OCI-LY3 (cell line): ENCODE measurements around the gene ARL5A.

Source experiments
- H2AFZ ChIP-seq: fragments of 200-600, 300-600 bp; shearing (Covaris generic); 2 replicates; pipeline ENCODE4 v1.6.0; 2014; ENCODE audit warnings: antibody characterized with exemption, low read depth, low read length
- H3K27ac ChIP-seq: fragments of 200-600, 300-600 bp; sonication (generic); 2 replicates; pipeline ENCODE4 v1.5.1; 2014; ENCODE audit warnings: mild to moderate bottlenecking, low read length, moderate library complexity, mixed read lengths
- H3K27me3 ChIP-seq: fragments of 200-600, 300-600 bp; sonication (generic); 2 replicates; pipeline ENCODE4 v1.6.1; 2014; ENCODE audit warnings: low read depth, low read length, mixed read lengths
- H3K36me3 ChIP-seq: fragments of 200-600, 300-600 bp; sonication (generic); replicated peaks from 2 replicates; pipeline ENCODE3; 2014; ENCODE audit warnings: low read depth, low read length, mixed read lengths
- H3K4me1 ChIP-seq: fragments of 300-600, 200-600 bp; sonication (generic); 2 replicates; pipeline ENCODE4 v1.6.1; 2014; ENCODE audit warnings: low read length, mixed read lengths
- H3K4me2 ChIP-seq: fragments of 200-600, 300-600 bp; sonication (generic); 2 replicates; pipeline ENCODE4 v1.6.1; 2014; ENCODE audit warnings: low read length, mixed read lengths
- H3K4me3 ChIP-seq: fragments of 300-600, 200-600 bp; sonication (generic); 2 replicates; pipeline ENCODE4 v1.5.1; 2014; ENCODE audit warnings: antibody characterized with exemption, mild to moderate bottlenecking, low read length, moderate library complexity
- H3K79me2 ChIP-seq: fragments of 300-600, 200-600 bp; shearing (Covaris generic); 2 replicates; pipeline ENCODE4 v1.6.1; 2014; ENCODE audit warnings: mild to moderate bottlenecking, low read length, mixed read lengths
- H3K9ac ChIP-seq: fragments of 300-600, 200-600 bp; shearing (Covaris generic); 2 replicates; pipeline ENCODE4 v1.6.0; 2014; ENCODE audit warnings: mild to moderate bottlenecking, low read length, moderate library complexity
- H3K9me3 ChIP-seq: fragments of 200-600, 300-600 bp; shearing (Covaris generic); 2 replicates; pipeline ENCODE4 v1.6.1; 2014; ENCODE audit warnings: low read length, mixed read lengths; ENCODE audit not compliant: insufficient read depth
- H4K20me1 ChIP-seq: fragments of 200-600, 300-600 bp; sonication (generic); 2 replicates; pipeline ENCODE4 v1.6.1; 2016; ENCODE audit warnings: low read length, mixed read lengths; ENCODE audit not compliant: insufficient read depth
- EZH2phosphoT487 ChIP-seq: fragments of 200-600 bp; shearing (Covaris generic); IDR thresholded peaks from 2 replicates; pipeline ENCODE4 v1.6.1; 2018; ENCODE audit warnings: antibody characterized with exemption, mixed run types, low read depth
- TF ChIP-seq, protein P1 (sequence below): fragments of 200-600, 300-600 bp; sonication (generic); IDR thresholded peaks from 2 replicates; pipeline ENCODE4 v1.5.1; 2014; ENCODE audit warnings: antibody characterized with exemption, low read length, low read depth

Gene ARL5A

DNA sequence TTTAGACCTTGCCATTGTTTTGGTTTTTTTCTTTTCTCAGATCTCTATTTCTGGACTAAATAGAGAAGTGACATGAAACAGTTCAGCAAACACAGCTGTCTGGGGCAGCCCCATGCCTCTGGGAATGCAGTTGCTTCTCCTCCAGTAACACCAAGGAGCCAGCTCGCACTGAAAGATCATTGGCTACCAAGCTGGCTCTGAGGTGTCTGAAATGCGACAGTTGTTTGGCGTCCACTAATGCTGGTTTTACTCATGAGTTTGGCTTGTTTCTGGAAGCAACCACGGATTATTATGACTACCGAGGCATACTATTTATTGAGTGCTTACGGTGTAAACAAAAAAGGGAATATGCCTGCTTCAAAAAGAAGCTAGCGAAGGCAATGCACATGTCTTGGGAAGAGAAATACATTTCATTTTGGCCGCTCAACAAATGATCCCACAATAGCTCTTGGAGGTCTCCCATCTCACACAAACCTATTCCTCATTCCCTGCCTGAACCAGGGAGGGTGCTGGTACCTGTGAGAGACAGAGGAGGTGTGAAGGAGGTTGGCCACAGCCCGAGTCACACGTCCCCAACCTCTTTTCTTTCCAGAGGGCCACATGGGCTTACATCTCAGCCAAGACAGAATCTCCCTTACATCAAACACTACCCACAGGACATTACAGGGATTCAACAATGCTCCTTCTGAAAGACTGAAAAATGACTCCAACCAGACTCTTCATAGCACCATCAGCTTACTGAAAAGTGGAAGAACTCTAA, 56.4 kb downstream of the ARL5A start:
- Histone ChIP-seq H3K4me3 (peak overlapping the region; percentile 59), H3K36me3 (peaks cover 21% of the 10 kb centered on the region), H3K9me3 (no peaks in the 10 kb centered on the region), H3K27ac (peak overlapping the region; percentile 1; the same call in 1 of the 2 replicates), H4K20me1 (peaks cover 4% of the 10 kb centered on the region; the same call in 1 of the 2 replicates), H3K9ac (peak overlapping the region; percentile 10; the same call in 1 of the 2 replicates), H3K4me1 (peaks cover 45% of the 10 kb centered on the region), H3K4me2 (peak overlapping the region; percentile 80), H3K27me3 (0 out of 2 replicates have a peak, but pooled peaks cover 9% of the 10 kb centered on the region), H2AFZ (no peak overlapping the region), H3K79me2 (no peaks in the 10 kb centered on the region)
- TF ChIP-seq, protein P1, sequence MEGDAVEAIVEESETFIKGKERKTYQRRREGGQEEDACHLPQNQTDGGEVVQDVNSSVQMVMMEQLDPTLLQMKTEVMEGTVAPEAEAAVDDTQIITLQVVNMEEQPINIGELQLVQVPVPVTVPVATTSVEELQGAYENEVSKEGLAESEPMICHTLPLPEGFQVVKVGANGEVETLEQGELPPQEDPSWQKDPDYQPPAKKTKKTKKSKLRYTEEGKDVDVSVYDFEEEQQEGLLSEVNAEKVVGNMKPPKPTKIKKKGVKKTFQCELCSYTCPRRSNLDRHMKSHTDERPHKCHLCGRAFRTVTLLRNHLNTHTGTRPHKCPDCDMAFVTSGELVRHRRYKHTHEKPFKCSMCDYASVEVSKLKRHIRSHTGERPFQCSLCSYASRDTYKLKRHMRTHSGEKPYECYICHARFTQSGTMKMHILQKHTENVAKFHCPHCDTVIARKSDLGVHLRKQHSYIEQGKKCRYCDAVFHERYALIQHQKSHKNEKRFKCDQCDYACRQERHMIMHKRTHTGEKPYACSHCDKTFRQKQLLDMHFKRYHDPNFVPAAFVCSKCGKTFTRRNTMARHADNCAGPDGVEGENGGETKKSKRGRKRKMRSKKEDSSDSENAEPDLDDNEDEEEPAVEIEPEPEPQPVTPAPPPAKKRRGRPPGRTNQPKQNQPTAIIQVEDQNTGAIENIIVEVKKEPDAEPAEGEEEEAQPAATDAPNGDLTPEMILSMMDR = no peak
- no peak for TF ChIP-seq EZH2phosphoT487

DNA sequence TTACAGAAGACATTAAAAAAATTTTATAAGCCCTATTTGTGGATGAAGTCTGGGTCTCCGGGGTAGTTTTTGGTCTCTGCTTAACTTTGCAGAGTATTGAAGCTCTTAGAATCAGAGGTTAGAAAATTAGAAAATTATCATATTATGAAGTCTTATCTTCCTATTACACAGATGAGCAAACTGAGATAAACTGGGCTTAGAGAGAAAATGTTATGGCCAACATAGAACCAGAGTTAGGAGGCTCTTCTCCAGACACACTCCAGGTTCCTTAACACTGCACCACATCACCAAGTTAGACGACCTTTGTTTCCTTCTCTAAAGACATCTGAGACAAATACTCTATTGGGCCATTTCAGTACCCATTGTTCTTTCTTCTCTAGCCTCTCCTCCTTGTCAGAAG, 57.2 kb downstream of the ARL5A start:
- Histone ChIP-seq H3K4me2 (peak overlapping the region; percentile 80), H4K20me1 (peaks cover 4% of the 10 kb centered on the region; the same call in 1 of the 2 replicates), H3K79me2 (no peaks in the 10 kb centered on the region), H3K9me3 (no peaks in the 10 kb centered on the region), H3K36me3 (peaks cover 18% of the 10 kb centered on the region), H3K4me1 (peaks cover 53% of the 10 kb centered on the region), H2AFZ (no peak overlapping the region), H3K27ac (no peak overlapping the region), H3K9ac (no peak overlapping the region), H3K4me3 (peak overlapping the region; percentile 42), H3K27me3 (0 out of 2 replicates have a peak, but pooled peaks cover 9% of the 10 kb centered on the region)
- TF ChIP-seq, protein P1 = no peak
- TF ChIP-seq EZH2phosphoT487 = no peak

DNA sequence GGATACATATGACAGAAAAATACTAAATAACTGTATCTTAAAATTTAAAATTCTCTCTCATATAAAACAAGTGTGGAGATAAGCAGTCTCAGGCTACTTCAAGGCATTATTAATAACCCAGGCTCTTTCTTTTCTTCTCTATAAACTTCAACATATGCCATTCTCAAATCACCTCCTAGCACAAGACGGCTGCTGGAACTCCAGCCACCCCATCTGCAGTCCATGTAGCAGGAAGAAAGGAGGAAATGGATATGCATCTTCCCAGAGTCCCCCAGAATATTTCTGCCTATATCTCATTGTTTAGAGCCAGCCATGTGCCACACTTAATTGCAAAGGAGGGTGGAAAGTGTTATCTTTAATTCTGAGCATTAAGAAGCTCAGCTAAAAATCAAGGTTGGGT, 58.6 kb downstream of the ARL5A start:
- H3K27me3 ChIP-seq = 0 out of 2 replicates have a peak, but pooled peaks cover 9% of the 10 kb centered on the region
- no peak overlapping the region for H2AFZ ChIP-seq
- peaks cover 4% of the 10 kb centered on the region; the same call in 1 of the 2 replicates for H4K20me1 ChIP-seq
- peaks cover 10% of the 10 kb centered on the region for H3K36me3 ChIP-seq
- H3K79me2 ChIP-seq = no peaks in the 10 kb centered on the region
- H3K4me2 ChIP-seq = no peak overlapping the region
- H3K4me3 ChIP-seq = no peak overlapping the region
- H3K9me3 ChIP-seq = no peaks in the 10 kb centered on the region
- no peak overlapping the region for H3K9ac ChIP-seq
- H3K4me1 ChIP-seq = peaks cover 52% of the 10 kb centered on the region
- H3K27ac ChIP-seq = no peak overlapping the region
- TF ChIP-seq, protein P1 = no peak
- TF ChIP-seq EZH2phosphoT487 = no peak

DNA sequence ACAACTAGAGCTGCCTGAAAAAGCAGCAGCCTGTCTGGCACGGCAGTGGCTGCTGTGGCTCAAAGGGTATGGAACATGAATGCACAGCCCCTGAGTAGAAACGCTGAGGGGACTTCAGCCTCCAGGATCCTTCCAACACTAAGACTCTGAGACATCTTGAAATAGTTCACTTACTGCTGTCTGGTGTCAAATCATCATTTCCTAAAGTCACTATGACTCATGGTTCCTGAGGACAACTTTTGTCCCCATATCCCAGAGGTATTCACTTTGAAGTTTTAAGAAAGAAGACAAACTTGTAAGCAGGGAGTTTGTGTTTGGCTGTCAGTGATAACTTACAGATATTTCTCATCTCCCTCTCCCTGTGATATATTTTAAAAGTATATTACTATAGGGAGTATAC, 60.7 kb downstream of the ARL5A start:
- Histone ChIP-seq H3K4me1 (peaks cover 46% of the 10 kb centered on the region), H3K9ac (no peak overlapping the region), H3K27ac (no peak overlapping the region)

More for the DNA sequence above, 60.7 kb downstream of the ARL5A start:
- no peaks in the 10 kb centered on the region for H3K9me3 ChIP-seq
- H3K79me2 ChIP-seq = no peaks in the 10 kb centered on the region
- peaks cover 10% of the 10 kb centered on the region for H3K36me3 ChIP-seq
- TF ChIP-seq, protein P1 = no peak
- no peak for TF ChIP-seq EZH2phosphoT487
- no peak overlapping the region for H3K4me3 ChIP-seq
- peak overlapping the region; percentile 31 for H3K4me2 ChIP-seq
- no peak overlapping the region for H2AFZ ChIP-seq
- peaks cover 4% of the 10 kb centered on the region; the same call in 1 of the 2 replicates for H4K20me1 ChIP-seq
- 0 out of 2 replicates have a peak, but pooled peaks cover 7% of the 10 kb centered on the region for H3K27me3 ChIP-seq
